ENCODE results near the gene PRR23B. TPM values are rescaled to one million over a fixed set of nuclear protein-coding genes. Genes with fewer than 3 reads are reported as not detected.

PRR23B gene
- total RNA-seq, 1 donor: not detected

GRCh38 chr3:139005356-139005993 lies 15.3 kb downstream of the PRR23B start:
- no peaks in the 10 kb centered on the region for H3K4me1 ChIP-seq (ENCODE audit: insufficient read depth, low read length)
- TF ChIP-seq CTCF (IDR thresholded peaks at IDR 0.05; ENCODE audit: extremely low read depth, low read depth, low read length): no peak
- no peaks in the 10 kb centered on the region for H4K20me1 ChIP-seq (ENCODE audit: insufficient read depth, low read length)
- no peaks in the 10 kb centered on the region for H3K9me3 ChIP-seq (ENCODE audit: low read depth, low read length)
- no peak overlapping the region for H2AFZ ChIP-seq (ENCODE audit: low read length)
- H3K27ac ChIP-seq (ENCODE audit: low read depth, low read length): no peak overlapping the region
- H3K27me3 ChIP-seq (ENCODE audit: insufficient read depth, low read length): no peaks in the 10 kb centered on the region
- DNase-seq (ENCODE audit: insufficient read length, low spot score, missing footprints): no peak
- H3K79me2 ChIP-seq (ENCODE audit: insufficient read depth, low read length): no peaks in the 10 kb centered on the region
- H3K36me3 ChIP-seq (ENCODE audit: insufficient read depth, low read length): no peaks in the 10 kb centered on the region
- H3K4me2 ChIP-seq (ENCODE audit: insufficient read depth, low read length): no peak overlapping the region
- H3K4me3 ChIP-seq (ENCODE audit: insufficient read depth, low read length): no peak overlapping the region

- H3K4me1 ChIP-seq (ENCODE audit: insufficient read depth, low read length): no peaks in the 10 kb centered on the region
- no peaks in the 10 kb centered on the region for H3K79me2 ChIP-seq (ENCODE audit: insufficient read depth, low read length)
- no peak for TF ChIP-seq CTCF (IDR thresholded peaks at IDR 0.05; ENCODE audit: extremely low read depth, low read depth, low read length)
- no peak overlapping the region for H3K27ac ChIP-seq (ENCODE audit: low read depth, low read length)
- H2AFZ ChIP-seq (ENCODE audit: low read length): no peak overlapping the region
- H3K27me3 ChIP-seq (ENCODE audit: insufficient read depth, low read length): no peaks in the 10 kb centered on the region
- no peak for DNase-seq (ENCODE audit: insufficient read length, low spot score, missing footprints)
- no peaks in the 10 kb centered on the region for H4K20me1 ChIP-seq (ENCODE audit: insufficient read depth, low read length)
- H3K9me3 ChIP-seq (ENCODE audit: low read depth, low read length): no peaks in the 10 kb centered on the region
- H3K36me3 ChIP-seq (ENCODE audit: insufficient read depth, low read length): no peaks in the 10 kb centered on the region
- H3K4me3 ChIP-seq (ENCODE audit: insufficient read depth, low read length): no peak overlapping the region
- no peak overlapping the region for H3K4me2 ChIP-seq (ENCODE audit: insufficient read depth, low read length)
Measured at GRCh38 chr3:138995706-138996105, 25.0 kb downstream of the PRR23B start.

- Histone ChIP-seq H3K4me3 (ENCODE audit: insufficient read depth, low read length) (no peak overlapping the region), H3K27me3 (ENCODE audit: insufficient read depth, low read length) (peaks cover 4% of the 10 kb centered on the region), H3K4me1 (ENCODE audit: insufficient read depth, low read length) (no peaks in the 10 kb centered on the region), H3K36me3 (ENCODE audit: insufficient read depth, low read length) (no peaks in the 10 kb centered on the region), H3K4me2 (ENCODE audit: insufficient read depth, low read length) (no peak overlapping the region), H2AFZ (ENCODE audit: low read length) (no peak overlapping the region), H4K20me1 (ENCODE audit: insufficient read depth, low read length) (no peaks in the 10 kb centered on the region), H3K9me3 (ENCODE audit: low read depth, low read length) (no peaks in the 10 kb centered on the region), H3K27ac (ENCODE audit: low read depth, low read length) (no peak overlapping the region), H3K79me2 (ENCODE audit: insufficient read depth, low read length) (no peaks in the 10 kb centered on the region)
- TF ChIP-seq CTCF (IDR thresholded peaks at IDR 0.05; ENCODE audit: extremely low read depth, low read depth, low read length): no peak
- DNase-seq (ENCODE audit: insufficient read length, low spot score, missing footprints): no peak
Measured at GRCh38 chr3:138987181-138987580, 33.5 kb downstream of the PRR23B start.

GRCh38 chr3:138985932-138986331 lies 34.8 kb downstream of the PRR23B start:
- Histone ChIP-seq H3K27me3 (ENCODE audit: insufficient read depth, low read length) (peaks cover 10% of the 10 kb centered on the region), H3K4me1 (ENCODE audit: insufficient read depth, low read length) (no peaks in the 10 kb centered on the region), H3K4me2 (ENCODE audit: insufficient read depth, low read length) (no peak overlapping the region), H3K79me2 (ENCODE audit: insufficient read depth, low read length) (no peaks in the 10 kb centered on the region), H2AFZ (ENCODE audit: low read length) (no peak overlapping the region), H3K36me3 (ENCODE audit: insufficient read depth, low read length) (no peaks in the 10 kb centered on the region), H3K4me3 (ENCODE audit: insufficient read depth, low read length) (no peak overlapping the region), H4K20me1 (ENCODE audit: insufficient read depth, low read length) (no peaks in the 10 kb centered on the region), H3K9me3 (ENCODE audit: low read depth, low read length) (no peaks in the 10 kb centered on the region), H3K27ac (ENCODE audit: low read depth, low read length) (no peak overlapping the region)
- TF ChIP-seq CTCF (IDR thresholded peaks at IDR 0.05; ENCODE audit: extremely low read depth, low read depth, low read length): no peak
- DNase-seq (ENCODE audit: insufficient read length, low spot score, missing footprints): no peak

All from osteoblast (primary cell).